Cardiac muscle cell (in vitro differentiated cells and primary cell): ENCODE data around the gene ANKRD44. TPM values are rescaled to one million over a fixed set of nuclear protein-coding genes. Genes with fewer than 3 reads are reported as not detected.

ENCODE experiments used
- DNase-seq, 2 donors: peaks; one replicate each; pipeline versions ENCODE4 v3.0.0 to v3.0.0-alpha.2; 2010 to 2017; ENCODE audit warnings: low read depth in 1 of 2, low spot score in 1 of 2
- H3K27ac ChIP-seq: fragments of 200-600 bp; sonication (generic); 2 replicates; pipeline ENCODE4 v1.5.1; 2016
- H3K27me3 ChIP-seq: fragments of 200-600 bp; sonication (generic); 2 replicates; pipeline ENCODE4 v1.6.0; 2016; ENCODE audit warnings: control low read depth
- H3K36me3 ChIP-seq: fragments of 200-600 bp; sonication (generic); 2 replicates; pipeline ENCODE4 v1.5.1; 2016; ENCODE audit warnings: control low read depth
- H3K4me1 ChIP-seq: fragments of 200-600 bp; sonication (generic); 2 replicates; pipeline ENCODE4 v1.8.1; 2017; ENCODE audit warnings: low read depth, mild to moderate bottlenecking, mixed run types
- H3K4me3 ChIP-seq: fragments of 200-600 bp; sonication (generic); 2 replicates; pipeline ENCODE4 v1.5.1; 2016; ENCODE audit warnings: mild to moderate bottlenecking
- H3K9me3 ChIP-seq: fragments of 200-600 bp; sonication (generic); 2 replicates; pipeline ENCODE4 v1.5.1; 2017; ENCODE audit warnings: low read depth, mild to moderate bottlenecking, control low read depth
- CTCF ChIP-seq: IDR thresholded peaks from 2 replicates; pipeline ENCODE4 v1.5.1; 2012; ENCODE audit warnings: low read depth, mild to moderate bottlenecking, low read length
- polyA plus RNA-seq: library from polyadenylated mRNA; unstranded; fragments of >200 nt; fragmentation: Nextera tagmentation; extraction: Ambion mirVana; gene quantifications from 2 replicates; pipeline ENCODE4 v1.2.1, GENCODE V29; 2016
- total RNA-seq: library from RNA; depleted of rRNA; stranded (reverse); fragments of >200 nt; gene quantifications from 2 replicates; pipeline ENCODE4 v1.2.3, GENCODE V29; 2016

Gene ANKRD44
- total and polyA plus RNA-seq, 2 experiments from 2014 or later, result 4.0 to 5.0 TPM

- no peak for TF ChIP-seq CTCF
These were observed 180.3 kb downstream of the ANKRD44 start for GRCh38 chr2:197130318-197130717.

GRCh38 chr2:197128897-197129296 lies 181.7 kb downstream of the ANKRD44 start:
- no peak for DNase-seq
- Histone ChIP-seq H3K27me3 (no peaks in the 10 kb centered on the region), H3K4me1 (peaks cover 11% of the 10 kb centered on the region), H3K27ac (no peak overlapping the region), H3K4me3 (no peak overlapping the region), H3K9me3 (no peaks in the 10 kb centered on the region), H3K36me3 (no peaks in the 10 kb centered on the region)
- no peak for TF ChIP-seq CTCF

More at GRCh38 chr2:197130318-197130717, 180.3 kb downstream of the ANKRD44 start:
- no peak overlapping the region for H3K4me3 ChIP-seq
- no peaks in the 10 kb centered on the region for H3K36me3 ChIP-seq
- H3K27ac ChIP-seq, result no peak overlapping the region
- no peaks in the 10 kb centered on the region for H3K27me3 ChIP-seq
- peaks cover 11% of the 10 kb centered on the region for H3K4me1 ChIP-seq
- DNase-seq, result no peak
- H3K9me3 ChIP-seq, result no peaks in the 10 kb centered on the region

- DNase-seq, result no peak
- Histone ChIP-seq H3K4me1 (peaks cover 11% of the 10 kb centered on the region), H3K27ac (no peak overlapping the region), H3K9me3 (no peaks in the 10 kb centered on the region), H3K27me3 (no peaks in the 10 kb centered on the region), H3K4me3 (no peak overlapping the region), H3K36me3 (no peaks in the 10 kb centered on the region)
- no peak for TF ChIP-seq CTCF
These were observed 182.5 kb downstream of the ANKRD44 start for GRCh38 chr2:197128126-197128525.

GRCh38 chr2:197126630-197127352 lies 183.8 kb downstream of the ANKRD44 start:
- Histone ChIP-seq H3K27ac (no peak overlapping the region), H3K36me3 (no peaks in the 10 kb centered on the region), H3K27me3 (no peaks in the 10 kb centered on the region), H3K4me1 (peaks cover 11% of the 10 kb centered on the region), H3K4me3 (no peak overlapping the region), H3K9me3 (no peaks in the 10 kb centered on the region)
- no peak for TF ChIP-seq CTCF
- DNase-seq, result no peak

GRCh38 chr2:197124639-197125390 lies 185.8 kb downstream of the ANKRD44 start:
- no peak overlapping the region for H3K4me3 ChIP-seq
- H3K4me1 ChIP-seq, result peaks cover 4% of the 10 kb centered on the region
- no peak overlapping the region for H3K27ac ChIP-seq
- no peak for DNase-seq
- no peaks in the 10 kb centered on the region for H3K27me3 ChIP-seq
- no peak for TF ChIP-seq CTCF
- H3K9me3 ChIP-seq, result no peaks in the 10 kb centered on the region
- no peaks in the 10 kb centered on the region for H3K36me3 ChIP-seq
